CD14-positive monocyte (primary cell): ENCODE results near the gene MFN1. TPM values are rescaled to one million over a fixed set of nuclear protein-coding genes. Genes with fewer than 3 reads are reported as not detected.

Source experiments
- DNase-seq, 3 donors: peaks; one replicate each; pipeline ENCODE4 v3.0.0-alpha.2; 2011 to 2022
- H2AFZ ChIP-seq: 2 replicates; pipeline ENCODE4 v1.6.0; 2012; ENCODE audit warnings: mild to moderate bottlenecking, low read depth, low read length, inconsistent platforms; ENCODE audit not compliant: insufficient read depth, poor library complexity, severe bottlenecking
- H3K27ac ChIP-seq, 2 donors: 1 replicate in 1 of 2; 2 replicates in 1 of 2; pipeline ENCODE4 v1.5.1; 2012 to 2013; ENCODE audit warnings: low read length in 2 of 2, control low read depth in 1 of 2, inconsistent platforms in 1 of 2, low read depth in 1 of 2, mild to moderate bottlenecking in 1 of 2
- H3K27me3 ChIP-seq, 2 donors: one replicate each; pipeline versions ENCODE4 v1.6.0 to v1.6.1; 2011 to 2013; ENCODE audit warnings: low read length in 2 of 2; ENCODE audit not compliant: control insufficient read depth in 2 of 2, insufficient read depth in 2 of 2
- H3K36me3 ChIP-seq, 2 donors: replicated peaks in 1 of 2; 1 replicate in 1 of 2; 2 replicates in 1 of 2; pipeline versions ENCODE4 v1.5.1 to v1.6.1; 2012 to 2013; ENCODE audit warnings: low read length in 2 of 2, control low read depth in 1 of 2, inconsistent platforms in 1 of 2, mild to moderate bottlenecking in 1 of 2; ENCODE audit not compliant: insufficient read depth in 2 of 2, control insufficient read depth in 1 of 2
- H3K4me1 ChIP-seq, 2 donors: 1 replicate in 1 of 2; 2 replicates in 1 of 2; pipeline versions ENCODE4 v1.5.1 to v1.6.1; 2012 to 2013; ENCODE audit warnings: low read length in 2 of 2, control low read depth in 1 of 2, inconsistent platforms in 1 of 2, mild to moderate bottlenecking in 1 of 2, moderate library complexity in 1 of 2; ENCODE audit not compliant: insufficient read depth in 2 of 2, control insufficient read depth in 1 of 2
- H3K4me2 ChIP-seq: replicated peaks from 2 replicates; pipeline ENCODE3; 2012; ENCODE audit warnings: low read length, moderate library complexity, mild to moderate bottlenecking; ENCODE audit not compliant: poor library complexity, severe bottlenecking; ENCODE audit errors: extremely low read depth
- H3K4me3 ChIP-seq, 3 experiments: fragments of 200-600 bp in 1 of 3; sonication (generic) in 1 of 3; replicated peaks in 1 of 3; 1 replicate in 2 of 3; 2 replicates in 1 of 3; pipeline ENCODE4 v1.5.1; 2011 to 2013; ENCODE audit warnings: low read length in 3 of 3, mild to moderate bottlenecking in 3 of 3, control low read depth in 2 of 3, low read depth in 2 of 3, inconsistent platforms in 1 of 3, moderate library complexity in 1 of 3
- H3K79me2 ChIP-seq: 2 replicates; pipeline ENCODE4 v1.6.0; 2012; ENCODE audit warnings: mild to moderate bottlenecking, control low read depth, inconsistent platforms, low read length, moderate library complexity; ENCODE audit not compliant: insufficient read depth
- H3K9ac ChIP-seq: 2 replicates; pipeline ENCODE4 v1.6.0; 2017; ENCODE audit warnings: low read length, mild to moderate bottlenecking; ENCODE audit not compliant: insufficient read depth, poor library complexity, severe bottlenecking
- H3K9me3 ChIP-seq, 2 donors: replicated peaks in 1 of 2; 1 replicate in 1 of 2; 2 replicates in 1 of 2; pipeline versions ENCODE4 v1.5.1 to v1.6.1; 2012 to 2013; ENCODE audit warnings: low read length in 2 of 2, control low read depth in 1 of 2; ENCODE audit not compliant: control insufficient read depth in 1 of 2, insufficient read depth in 1 of 2
- H4K20me1 ChIP-seq: 2 replicates; pipeline ENCODE4 v1.6.0; 2012; ENCODE audit warnings: mild to moderate bottlenecking, low read length, control low read depth, moderate library complexity; ENCODE audit not compliant: insufficient read depth
- H3K27ac Mint-ChIP-seq, 7 donors: one replicate each; pipeline ENCODE4 v1.8.0; 2020; ENCODE audit warnings: mild to moderate bottlenecking in 7 of 7, mixed read lengths in 7 of 7, moderate library complexity in 6 of 7, inconsistent platforms in 2 of 7
- H3K27me3 Mint-ChIP-seq, 3 donors: one replicate each; pipeline ENCODE4 v1.8.0; 2021 to 2022; ENCODE audit warnings: low read depth in 3 of 3, mild to moderate bottlenecking in 3 of 3, mixed read lengths in 3 of 3, moderate library complexity in 3 of 3, inconsistent platforms in 1 of 3
- H3K36me3 Mint-ChIP-seq, 2 donors: one replicate each; pipeline ENCODE4 v1.8.0; 2020; ENCODE audit warnings: mixed read lengths in 2 of 2, inconsistent platforms in 1 of 2, mild to moderate bottlenecking in 1 of 2
- H3K4me1 Mint-ChIP-seq: one replicate; pipeline ENCODE4 v1.8.0; 2020; ENCODE audit warnings: mild to moderate bottlenecking, mixed read lengths
- H3K4me3 Mint-ChIP-seq, 2 donors: one replicate each; pipeline ENCODE4 v1.8.0; 2020; ENCODE audit warnings: mild to moderate bottlenecking in 2 of 2, mixed read lengths in 2 of 2, moderate library complexity in 1 of 2
- H3K9me3 Mint-ChIP-seq, 7 donors: one replicate each; pipeline ENCODE4 v1.8.0; 2020 to 2022; ENCODE audit warnings: mixed read lengths in 7 of 7, mild to moderate bottlenecking in 6 of 7, moderate library complexity in 6 of 7, inconsistent platforms in 2 of 7
- WGBS: methylation state at CpG from one replicate; pipeline ENCODE4 v1.1.5; 2013; ENCODE audit warnings: missing lambda C conversion rate; ENCODE audit not compliant: insufficient coverage; 5-methylcytosine and 5-hydroxymethylcytosine counted together
- intact Hi-C, 2 donors: fragments of 100-400 bp; cut with micrococcal nuclease; formaldehyde crosslinking; loops; one replicate each; pipeline versions ENCODE4 v1.15.0 to v1.15.1; 2023
- polyA plus RNA-seq, 3 donors: library from polyadenylated mRNA; depleted of rRNA in 1 of 3; unstranded in 2 of 3; stranded (reverse) in 1 of 3; fragments of 300-500 nt in 2 of 3; fragments of >200 nt in 1 of 3; fragmentation: Illumina TruSeq in 2 of 3; gene quantifications; 1 replicate in 2 of 3; 2 replicates in 1 of 3; pipeline ENCODE4 v1.2.3, GENCODE V29; 2012 to 2021
- TF ChIP-seq, protein P1 (sequence below): fragments of 200-600 bp; IDR thresholded peaks from one replicate; pipeline ENCODE4 v1.8.0; 2022; ENCODE audit warnings: antibody characterized with exemption, mild to moderate bottlenecking

Gene MFN1
- polyA plus RNA-seq, 3 donors, result 5.6 to 15.2 (median 12.2) TPM

DNA sequence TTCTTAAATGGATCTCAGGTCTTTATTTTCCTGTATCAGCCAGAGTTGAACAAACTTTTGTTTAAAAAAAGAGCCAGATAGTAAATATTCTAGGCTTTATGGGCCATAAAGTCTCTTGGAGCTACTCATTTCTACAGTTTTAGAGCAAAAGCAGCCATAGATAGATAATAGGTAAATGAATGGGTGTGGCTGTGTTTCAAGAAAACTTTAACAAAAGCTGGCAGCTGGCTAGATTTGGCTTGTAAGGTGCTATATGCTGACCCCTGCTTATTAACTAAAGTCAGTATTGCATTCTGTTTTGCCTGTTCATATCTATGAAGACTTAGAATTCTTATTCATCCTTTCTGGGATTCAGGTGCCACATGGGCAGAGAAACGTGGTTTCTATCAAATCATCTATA lies 29.0 kb downstream of the MFN1 start:
- Mint-ChIP-seq H3K9me3 (no peaks in the 10 kb centered on the region), H3K4me3 (no peak overlapping the region), H3K4me1 (no peaks in the 10 kb centered on the region), H3K27me3 (peaks cover 0 to 2% (median 0%) of the 10 kb centered on the region in 3 donors), H3K36me3 (peaks cover 55 to 60% of the 10 kb centered on the region in 2 donors), H3K27ac (no peak overlapping the region)
- no peaks in the 10 kb centered on the region for H3K9me3 ChIP-seq
- no peak overlapping the region for H3K9ac ChIP-seq
- peaks cover 64 to 81% of the 10 kb centered on the region in 2 donors for H3K36me3 ChIP-seq
- intact Hi-C loops, result no loop called here
- no peaks in the 10 kb centered on the region for H3K27me3 ChIP-seq
- no peak overlapping the region for H2AFZ ChIP-seq
- H4K20me1 ChIP-seq, result no peaks in the 10 kb centered on the region
- TF ChIP-seq, protein P1, sequence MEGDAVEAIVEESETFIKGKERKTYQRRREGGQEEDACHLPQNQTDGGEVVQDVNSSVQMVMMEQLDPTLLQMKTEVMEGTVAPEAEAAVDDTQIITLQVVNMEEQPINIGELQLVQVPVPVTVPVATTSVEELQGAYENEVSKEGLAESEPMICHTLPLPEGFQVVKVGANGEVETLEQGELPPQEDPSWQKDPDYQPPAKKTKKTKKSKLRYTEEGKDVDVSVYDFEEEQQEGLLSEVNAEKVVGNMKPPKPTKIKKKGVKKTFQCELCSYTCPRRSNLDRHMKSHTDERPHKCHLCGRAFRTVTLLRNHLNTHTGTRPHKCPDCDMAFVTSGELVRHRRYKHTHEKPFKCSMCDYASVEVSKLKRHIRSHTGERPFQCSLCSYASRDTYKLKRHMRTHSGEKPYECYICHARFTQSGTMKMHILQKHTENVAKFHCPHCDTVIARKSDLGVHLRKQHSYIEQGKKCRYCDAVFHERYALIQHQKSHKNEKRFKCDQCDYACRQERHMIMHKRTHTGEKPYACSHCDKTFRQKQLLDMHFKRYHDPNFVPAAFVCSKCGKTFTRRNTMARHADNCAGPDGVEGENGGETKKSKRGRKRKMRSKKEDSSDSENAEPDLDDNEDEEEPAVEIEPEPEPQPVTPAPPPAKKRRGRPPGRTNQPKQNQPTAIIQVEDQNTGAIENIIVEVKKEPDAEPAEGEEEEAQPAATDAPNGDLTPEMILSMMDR, result no peak
- no CpG with 5 or more reads among the region's 1 CpG for WGBS
- no peak overlapping the region for H3K4me2 ChIP-seq
- no peaks in the 10 kb centered on the region for H3K79me2 ChIP-seq
- DNase-seq, result no peak
- H3K4me1 ChIP-seq, result no peaks in the 10 kb centered on the region
- H3K27ac ChIP-seq, result no peak overlapping the region
- H3K4me3 ChIP-seq, result no peak overlapping the region

DNA sequence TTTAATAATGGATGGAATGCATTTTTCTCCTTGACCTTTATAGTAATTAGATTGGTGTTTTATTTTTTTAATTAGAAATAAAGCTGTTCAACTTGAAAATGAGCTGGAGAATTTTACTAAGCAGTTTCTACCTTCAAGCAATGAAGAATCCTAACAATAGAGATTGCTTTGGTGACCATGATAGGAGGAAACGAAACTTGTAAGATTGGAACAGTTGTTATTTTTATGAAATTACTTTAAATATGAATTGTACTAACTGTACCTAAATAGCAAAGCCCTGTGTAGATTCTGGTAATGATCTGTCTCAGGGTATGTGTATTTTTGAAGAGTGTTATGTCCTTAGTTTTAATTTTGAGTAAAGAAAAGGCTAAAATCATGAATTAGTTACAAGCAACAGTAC lies 44.4 kb downstream of the MFN1 start:
- WGBS, result no CpG with 5 or more reads among the region's 1 CpG
- TF ChIP-seq, protein P1, result no peak
- no peaks in the 10 kb centered on the region for H3K9me3 ChIP-seq
- no peaks in the 10 kb centered on the region for H4K20me1 ChIP-seq
- H3K4me1 ChIP-seq, result no peaks in the 10 kb centered on the region
- H3K36me3 Mint-ChIP-seq, result peaks cover 47 to 62% of the 10 kb centered on the region in 2 donors
- H3K36me3 ChIP-seq, result peaks cover 54 to 90% of the 10 kb centered on the region in 2 donors
- intact Hi-C loops, result no loop called here
- H3K27me3 Mint-ChIP-seq, result no peaks in the 10 kb centered on the region
- no peaks in the 10 kb centered on the region for H3K9me3 Mint-ChIP-seq
- H3K27me3 ChIP-seq, result no peaks in the 10 kb centered on the region
- no peak overlapping the region for H3K4me3 Mint-ChIP-seq
- H3K4me3 ChIP-seq, result no peak overlapping the region
- H3K27ac Mint-ChIP-seq, result no peak overlapping the region
- no peak for DNase-seq
- no peak overlapping the region for H3K9ac ChIP-seq
- no peak overlapping the region for H3K27ac ChIP-seq
- no peaks in the 10 kb centered on the region for H3K79me2 ChIP-seq
- H3K4me1 Mint-ChIP-seq, result no peaks in the 10 kb centered on the region
- H2AFZ ChIP-seq, result no peak overlapping the region
- no peak overlapping the region for H3K4me2 ChIP-seq
